NCI-H526 treated with DMSO at 0.1 percent for 48 hours (cell line): ENCODE data around the gene NEU1.
"Not testable (repeated sequence)": the region's sequence is repeated elsewhere in the genome, so short reads cannot be mapped to it uniquely, and the experiment has no call there.

Experiments used
- DNase-seq: peaks from one replicate; lab custom pipeline; 2025; lab: John Stamatoyannopoulos, UW

NEU1 gene

DNA sequence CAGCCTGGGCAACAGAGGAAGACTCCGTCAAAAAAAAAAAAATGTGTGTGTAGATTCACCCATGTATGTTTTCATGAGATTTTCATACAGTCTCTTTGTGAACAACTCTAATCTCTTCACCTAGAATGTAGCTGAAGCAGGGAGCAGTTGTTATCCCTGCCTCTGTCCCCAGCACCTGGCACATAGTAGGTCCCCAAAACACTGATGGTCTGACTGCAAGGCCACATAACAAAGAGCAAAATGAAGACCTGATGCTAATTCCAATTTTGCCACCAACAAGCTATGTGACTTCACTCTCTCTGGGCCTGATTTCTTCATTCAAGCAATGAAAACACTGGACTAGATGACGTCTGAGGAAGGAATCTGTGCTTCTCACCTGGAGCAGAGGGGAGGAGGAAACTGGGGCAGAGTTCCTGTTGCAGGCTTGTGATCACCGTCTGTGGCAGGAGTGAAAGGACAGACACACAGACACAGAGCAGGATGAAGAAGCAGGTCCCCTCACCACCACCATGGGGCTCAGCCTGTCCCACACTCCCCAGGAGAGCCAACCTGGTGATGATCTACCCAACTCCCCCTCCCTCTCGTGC, 11.6 kb upstream of the NEU1 start:
- DNase-seq = no peak

DNA sequence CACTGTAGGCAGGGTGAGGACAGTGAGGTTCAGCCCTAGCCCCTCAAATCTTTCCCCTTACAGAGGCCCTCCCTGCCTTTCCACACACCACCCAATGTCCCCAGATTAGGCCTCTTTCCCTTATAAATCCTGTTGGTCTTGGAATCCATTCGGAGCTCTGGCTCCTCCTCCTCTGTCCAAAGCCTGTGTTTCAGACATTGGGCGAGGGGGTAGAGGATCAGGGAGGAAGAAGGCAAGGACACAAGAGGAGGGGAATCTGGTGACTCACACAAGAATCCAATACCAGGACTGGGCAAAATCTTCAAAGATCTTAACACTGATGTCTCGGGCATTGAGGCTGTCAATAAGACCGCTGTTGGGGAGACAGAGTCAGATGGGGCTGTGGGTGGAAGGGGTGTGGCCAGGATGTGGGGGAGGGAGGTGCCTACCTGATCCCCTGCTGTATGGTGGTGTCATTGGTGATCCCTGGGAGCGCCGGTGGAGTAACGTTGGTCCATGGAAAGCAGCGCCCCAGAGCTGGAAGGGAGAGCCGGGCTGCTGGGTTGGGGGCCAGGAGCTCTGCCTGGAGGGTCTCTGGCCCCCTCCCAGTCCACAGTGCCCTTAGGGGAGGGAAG, 8.5 kb upstream of the NEU1 start:
- DNase-seq = no peak

DNA sequence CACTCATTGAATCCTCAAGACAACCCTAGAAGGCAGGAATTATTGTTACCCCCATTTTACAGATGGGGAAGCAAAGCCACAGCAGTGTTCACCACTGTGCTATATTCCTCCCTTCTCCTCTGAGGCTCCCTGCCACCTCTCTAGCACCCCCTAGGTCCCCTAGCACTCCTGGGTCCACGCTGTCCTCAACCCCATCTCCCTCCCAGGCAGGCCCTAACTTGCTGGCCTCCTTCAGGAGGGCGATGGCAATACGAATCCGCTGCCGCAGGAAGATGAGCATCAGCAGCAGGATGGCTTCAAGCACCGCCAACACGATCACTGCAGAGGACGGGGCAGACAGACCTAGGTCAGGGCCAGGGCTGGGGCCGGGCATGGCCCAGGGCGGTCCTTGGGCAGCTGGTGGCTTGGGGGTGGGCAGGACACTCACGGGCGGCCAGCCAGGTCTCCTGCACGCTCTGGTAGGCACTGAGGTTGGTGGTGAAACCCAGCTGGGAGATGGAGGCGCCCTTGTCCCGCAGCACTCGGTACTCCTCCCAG, 7.8 kb upstream of the NEU1 start:
- no peak for DNase-seq

DNA sequence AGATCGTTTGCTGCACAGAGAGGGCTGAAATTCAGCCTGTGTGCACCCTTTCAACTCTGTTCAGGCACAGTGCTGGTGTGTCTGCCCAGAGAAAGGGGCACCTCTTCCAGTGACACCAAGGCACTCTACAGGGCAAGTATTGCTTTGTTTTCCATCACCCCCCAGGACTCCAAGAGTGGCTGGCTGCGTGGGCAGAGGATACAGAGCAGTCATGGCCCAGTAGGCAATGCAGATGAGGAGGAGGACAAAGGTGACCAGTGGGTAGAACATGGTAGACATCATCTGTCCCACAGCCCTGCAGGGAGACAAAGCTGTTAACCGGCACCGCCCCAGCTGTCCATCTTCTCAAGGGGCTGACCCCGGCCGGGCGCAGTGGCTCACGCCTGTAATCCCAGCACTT, 6.7 kb upstream of the NEU1 start:
- no peak for DNase-seq

DNA sequence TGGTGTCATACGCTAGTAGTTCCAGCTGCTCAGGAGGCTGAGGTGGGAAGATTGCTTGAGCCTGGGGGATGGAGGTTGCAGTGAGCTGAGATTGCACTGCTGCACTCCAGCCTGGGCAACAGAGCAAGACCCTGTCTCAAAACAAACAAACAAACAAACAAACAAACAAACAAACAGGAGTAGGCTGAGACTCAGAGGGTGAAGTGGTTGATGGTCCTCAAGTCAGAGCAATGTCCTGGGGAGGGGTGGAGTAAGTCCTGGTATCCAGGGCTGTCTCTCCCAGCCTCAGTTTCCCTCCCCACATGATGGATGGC, 6.0 kb upstream of the NEU1 start:
- DNase-seq = not testable (repeated sequence)

DNA sequence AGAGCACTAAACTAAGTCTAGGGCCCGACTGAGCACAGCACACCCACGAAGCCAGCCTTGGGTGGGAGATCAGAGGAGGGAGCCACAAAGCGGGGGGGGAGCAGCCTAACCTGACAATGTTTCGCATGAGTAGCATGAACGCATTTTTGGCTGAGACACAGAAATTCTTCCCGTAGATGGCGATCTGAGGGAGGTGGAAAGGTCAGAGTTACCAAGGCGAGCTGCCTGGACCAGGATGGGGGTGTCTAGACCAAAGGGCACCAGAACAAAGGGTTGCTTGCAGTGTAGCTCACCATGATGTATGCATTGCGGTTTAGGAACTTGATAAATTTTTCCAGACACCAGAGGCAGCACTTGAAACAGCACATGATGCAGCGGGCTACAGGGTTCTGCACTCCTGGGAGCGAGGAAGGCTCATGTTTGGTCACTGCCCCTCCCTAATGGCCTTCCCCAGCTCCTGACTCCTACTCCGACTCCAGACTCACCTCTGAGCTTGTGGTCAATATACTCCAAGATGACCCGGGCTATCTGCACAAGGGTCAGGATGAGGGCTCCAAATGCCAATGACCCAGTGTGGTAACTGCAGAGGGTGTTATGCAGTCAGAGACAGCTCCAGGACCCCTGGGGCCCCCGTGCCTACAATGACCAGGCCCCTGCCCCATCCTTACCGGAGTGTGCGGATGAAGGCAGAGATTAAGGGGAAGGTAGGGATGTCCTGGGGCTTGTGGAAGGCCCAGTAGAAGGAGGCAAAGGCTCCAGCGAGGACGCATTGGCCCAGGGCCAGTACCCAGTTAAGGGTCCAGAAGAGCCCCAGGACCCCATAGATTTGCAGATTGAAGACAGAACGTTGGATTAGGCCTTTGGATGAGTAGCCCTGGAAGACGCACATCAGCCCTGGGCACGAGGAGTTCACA, 2.8 kb upstream of the NEU1 start:
- DNase-seq = no peak

DNA sequence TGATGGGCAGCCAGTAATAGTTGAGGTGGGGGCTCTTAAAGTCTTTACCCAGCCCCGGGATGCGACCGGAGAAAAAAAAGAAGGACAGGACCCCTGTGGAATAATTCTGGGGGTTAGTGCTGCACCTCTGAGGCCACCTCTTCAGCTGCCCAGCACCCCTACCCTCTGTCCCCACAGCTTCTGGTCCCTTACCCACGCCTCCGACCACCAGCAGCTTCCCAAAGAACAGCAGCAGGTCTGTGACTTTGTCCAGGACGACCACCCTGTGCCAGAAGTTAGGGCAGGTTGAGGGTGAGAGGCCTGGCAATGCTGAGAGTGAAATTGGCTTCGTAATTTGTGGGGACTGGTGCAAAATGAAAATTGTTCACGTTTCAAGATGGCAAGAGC, 2.2 kb upstream of the NEU1 start:
- no peak for DNase-seq

DNA sequence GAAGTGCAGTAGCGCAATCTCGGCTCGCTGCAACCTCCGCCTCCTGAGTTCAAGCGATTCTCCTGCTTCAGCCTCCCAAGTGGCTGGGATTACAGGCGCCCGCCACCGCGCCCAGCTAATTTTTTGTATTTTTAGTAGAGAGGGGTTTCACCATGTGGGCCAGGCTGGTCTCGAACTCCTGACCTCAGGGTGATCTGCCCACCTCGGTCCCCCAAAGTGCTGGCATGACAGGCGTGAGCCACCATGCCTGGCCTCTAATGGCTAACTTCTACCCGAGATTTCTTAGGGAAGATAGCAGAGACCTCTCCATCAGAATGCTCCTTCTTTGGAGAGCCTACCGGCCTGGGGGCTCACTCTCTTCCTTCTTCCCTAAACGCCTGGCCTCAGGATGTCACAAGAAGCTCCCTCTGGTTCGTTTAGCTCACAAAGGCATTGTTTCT, 1.5 kb upstream of the NEU1 start:
- not testable (repeated sequence) for DNase-seq

DNA sequence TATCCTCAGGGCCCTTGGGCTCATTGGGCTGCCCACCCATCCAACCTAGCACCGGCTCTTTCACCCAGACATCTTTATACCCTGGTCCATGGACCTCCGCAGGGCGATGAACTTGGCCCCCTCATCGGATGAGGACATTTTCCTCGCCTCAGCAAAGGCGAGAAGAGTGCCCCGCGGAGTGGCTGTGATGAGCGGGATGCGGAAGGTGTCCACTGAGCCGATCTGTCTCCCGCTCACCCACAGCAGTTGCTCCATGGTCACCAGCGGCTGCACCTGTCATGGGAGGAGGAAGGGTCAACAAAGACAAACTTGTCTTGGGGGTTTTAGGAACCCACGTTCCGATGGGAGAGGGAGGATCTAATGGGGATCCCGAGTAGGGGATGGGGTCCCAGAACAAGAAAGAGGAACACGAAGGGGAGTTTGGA, 690 bp downstream of the NEU1 start:
- DNase-seq = no peak

DNA sequence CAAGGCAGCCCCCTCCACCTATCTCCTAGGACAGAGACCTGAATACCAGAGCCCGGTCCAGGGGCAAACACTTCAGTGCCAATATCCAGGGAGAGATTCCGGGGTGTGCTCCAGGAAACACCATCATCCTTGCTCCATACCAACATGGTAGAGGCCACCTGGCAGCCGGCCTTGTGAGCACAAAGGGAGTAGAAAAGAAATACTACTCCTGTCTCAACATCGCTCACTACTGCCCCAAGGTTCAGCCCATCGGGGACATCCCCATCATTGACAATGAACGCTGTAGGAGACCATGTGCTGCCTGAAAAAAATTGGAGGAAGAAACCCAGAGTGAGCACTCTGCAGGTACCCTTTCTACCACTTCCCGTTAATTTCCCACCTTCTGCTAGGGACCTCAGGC, 1.5 kb downstream of the NEU1 start:
- DNase-seq = no peak

DNA sequence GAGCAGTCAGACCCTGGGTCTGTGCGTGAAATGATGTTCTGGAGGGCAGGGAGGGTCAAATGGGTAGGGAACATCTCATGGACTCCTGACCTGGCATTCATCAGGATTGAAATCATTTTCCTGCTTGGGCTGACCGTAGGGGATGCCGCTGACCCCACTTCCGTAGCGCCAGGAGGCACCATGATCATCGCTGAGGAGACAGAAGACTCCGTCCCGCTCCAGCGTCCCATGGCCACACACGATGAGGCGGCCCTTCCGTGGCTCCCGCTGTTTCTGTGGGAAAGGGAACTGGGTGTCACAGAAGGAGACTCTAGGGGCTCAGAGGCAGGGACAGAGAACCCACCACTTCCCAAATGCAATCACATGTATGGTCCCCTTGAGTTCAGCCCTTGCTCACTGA, 2.3 kb downstream of the NEU1 start:
- DNase-seq = no peak

DNA sequence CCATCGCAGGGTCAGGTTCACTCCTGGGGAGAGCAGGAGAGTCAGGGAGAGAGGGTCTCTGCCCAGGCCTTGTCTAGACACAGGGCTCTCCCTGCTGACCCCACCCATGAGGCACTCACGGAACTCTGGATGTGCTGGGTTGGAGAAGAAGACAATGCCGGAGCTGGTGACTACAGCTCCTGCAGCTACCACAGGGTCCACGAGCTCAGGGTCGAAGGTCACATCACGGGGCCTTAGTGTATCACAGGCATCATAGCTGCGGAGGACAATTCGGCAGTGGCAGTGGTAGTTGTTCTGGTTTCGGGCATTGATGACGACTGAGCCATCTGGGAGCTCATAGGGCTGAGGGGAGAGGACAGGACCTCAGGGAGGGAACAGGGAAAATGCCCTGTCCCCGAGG, 2.7 kb downstream of the NEU1 start:
- DNase-seq = no peak

DNA sequence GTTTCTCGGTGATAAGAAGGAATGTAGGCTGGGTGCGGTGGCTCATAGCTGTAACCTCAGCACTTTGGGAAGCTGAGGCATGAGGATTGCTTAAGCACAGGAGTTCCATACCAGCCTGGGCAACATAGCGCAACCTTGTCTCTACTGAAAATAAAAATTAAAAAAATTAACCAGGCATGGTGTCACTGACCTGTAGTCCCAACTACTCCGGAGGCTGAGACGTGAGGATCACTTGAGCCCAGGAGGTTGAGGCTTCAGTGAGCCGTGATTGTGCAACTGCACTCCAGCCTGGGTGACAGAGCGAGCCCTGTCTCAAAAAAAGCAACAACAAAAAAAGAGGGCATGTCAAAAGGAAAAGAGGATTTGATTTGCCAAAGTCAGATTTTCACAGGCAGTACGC, 3.9 kb downstream of the NEU1 start:
- DNase-seq = no peak

DNA sequence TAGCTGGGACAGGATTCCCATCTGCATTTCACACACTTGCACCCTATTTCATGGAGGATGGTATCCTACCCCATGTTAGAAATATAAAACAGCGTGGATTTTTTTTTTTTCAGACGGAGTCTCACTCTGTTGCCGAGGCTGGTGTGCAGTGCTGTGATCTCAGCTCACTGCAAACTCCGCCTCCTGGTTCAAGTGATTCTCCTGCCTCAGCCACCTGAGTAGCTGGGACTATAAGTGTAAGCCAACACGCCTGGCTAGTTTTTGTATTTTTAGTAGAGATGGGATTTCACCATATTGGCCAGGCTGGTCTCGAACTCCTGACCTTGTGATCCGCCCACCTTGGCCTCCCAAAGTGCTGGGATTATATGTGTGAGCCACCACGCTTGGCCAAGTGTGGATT, 4.8 kb downstream of the NEU1 start:
- not testable (repeated sequence) for DNase-seq

DNA sequence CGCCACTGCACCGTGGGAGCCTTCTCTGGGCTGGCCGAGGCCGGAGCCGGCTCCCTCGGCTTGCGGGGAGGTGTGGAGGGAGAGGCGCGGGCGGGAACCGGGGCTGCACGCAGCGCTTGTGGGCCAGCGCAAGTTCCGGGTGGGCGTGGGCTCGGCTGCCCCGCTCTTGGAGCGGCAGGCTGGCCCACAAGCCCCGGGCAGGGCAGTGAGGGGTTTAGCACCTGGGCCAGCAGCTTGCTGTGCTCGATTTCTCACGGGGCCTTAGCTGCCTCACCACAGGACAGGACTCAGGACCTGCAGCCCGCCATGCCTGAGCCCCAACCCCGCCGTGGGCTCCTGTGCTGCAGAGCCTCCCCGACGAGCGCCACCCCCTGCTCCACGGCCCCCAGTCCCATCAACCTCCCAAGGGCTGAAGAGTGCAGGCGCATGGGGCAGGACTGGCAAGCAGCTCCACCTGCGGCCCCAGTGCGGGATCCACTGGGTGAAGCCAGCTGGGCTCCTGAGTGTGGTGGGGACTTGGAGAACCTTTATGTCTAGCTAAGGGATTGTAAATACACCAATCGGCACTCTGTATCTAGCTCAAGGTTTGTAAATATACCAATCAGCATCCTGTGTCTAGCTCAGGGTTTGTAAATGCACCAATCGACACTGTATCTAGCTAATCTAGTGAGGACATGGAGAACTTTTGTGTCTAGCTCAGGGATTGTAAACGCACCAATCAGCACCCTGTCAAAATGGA, 10.5 kb downstream of the NEU1 start:
- DNase-seq = not testable (repeated sequence)

DNA sequence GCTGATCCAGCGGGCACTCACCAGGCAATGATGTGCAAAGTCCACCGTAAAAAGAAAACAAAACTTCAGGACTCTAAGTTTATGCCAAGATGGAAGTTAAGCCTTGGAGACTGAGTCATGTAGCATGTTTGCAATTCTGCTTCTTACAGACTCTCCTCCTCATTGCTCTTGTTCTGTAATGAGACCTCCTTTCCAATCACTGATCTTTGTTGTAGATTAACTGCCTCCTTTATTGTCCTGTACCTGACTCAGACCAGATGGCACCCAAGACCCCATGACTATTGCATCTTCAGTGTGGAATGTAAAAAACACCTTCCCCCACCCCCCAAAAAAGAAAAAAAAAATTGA, 11.2 kb downstream of the NEU1 start:
- DNase-seq = no peak

DNA sequence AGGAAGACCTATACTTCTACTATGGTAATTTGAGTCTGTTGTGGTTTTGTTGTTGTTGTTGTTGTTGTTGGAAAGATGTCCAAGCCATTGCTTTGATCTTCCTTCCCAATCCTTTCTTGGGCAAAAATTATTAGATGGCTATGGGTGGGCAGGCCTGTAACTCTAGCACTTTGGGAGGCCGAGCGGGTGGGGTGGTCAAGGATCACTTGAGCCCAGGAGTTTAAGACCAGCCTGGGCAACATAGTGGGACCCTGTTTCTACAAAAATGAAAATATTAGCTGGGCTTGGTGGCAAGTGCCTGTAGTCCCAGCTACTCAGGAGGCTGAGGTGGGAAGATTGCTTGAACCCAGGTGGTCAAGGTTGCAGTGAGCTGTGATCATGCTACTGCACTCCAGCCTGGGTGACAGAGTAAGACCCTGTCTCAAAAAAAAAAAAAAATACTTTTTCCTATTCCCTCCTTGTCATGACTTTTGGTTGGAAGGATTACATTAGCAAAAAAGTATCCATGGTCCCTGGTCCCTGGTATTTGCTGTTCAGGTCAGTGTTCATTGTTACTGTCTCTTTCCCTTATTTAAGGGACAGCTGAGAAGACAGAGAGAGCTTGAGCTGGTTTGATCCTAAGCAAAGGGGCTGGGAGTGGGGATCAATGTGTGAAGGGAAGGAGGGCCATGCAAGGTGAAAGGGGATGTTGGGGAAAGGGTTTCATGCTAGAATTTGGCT, 11.7 kb downstream of the NEU1 start:
- DNase-seq = no peak

DNA sequence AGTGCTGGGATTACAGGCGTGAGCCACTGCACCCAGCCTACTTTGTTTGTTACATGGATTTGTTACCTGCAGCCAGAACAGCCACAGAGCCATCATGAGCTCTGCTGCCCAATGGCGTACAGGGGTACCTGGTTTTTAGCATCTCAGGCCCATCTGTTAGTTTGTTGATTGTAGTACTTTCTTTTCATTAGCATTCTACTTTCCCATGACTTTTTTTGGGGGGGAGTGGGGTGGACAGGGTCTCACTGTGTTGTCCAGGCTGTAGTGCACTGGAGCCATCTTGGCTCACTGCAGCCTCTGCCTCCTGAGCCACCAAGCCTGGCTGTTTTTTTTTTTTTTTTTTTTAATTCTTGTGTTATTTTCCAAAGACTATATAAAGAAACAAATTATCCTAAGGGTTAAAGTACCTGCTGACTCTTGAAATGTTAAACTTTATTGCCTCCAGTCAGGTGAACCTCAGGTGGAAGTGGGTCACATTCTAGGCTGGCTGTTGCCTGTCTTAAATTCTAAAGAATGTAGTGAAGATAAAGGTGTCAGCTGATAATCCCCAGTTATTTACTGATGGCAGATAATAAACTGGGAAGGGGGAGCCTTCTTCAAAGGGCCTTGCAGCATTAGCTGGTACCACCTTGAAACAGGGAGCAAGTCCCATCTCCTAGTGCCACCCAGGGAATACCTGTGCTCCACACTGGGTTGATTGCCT, 15.2 kb downstream of the NEU1 start:
- no peak for DNase-seq

DNA sequence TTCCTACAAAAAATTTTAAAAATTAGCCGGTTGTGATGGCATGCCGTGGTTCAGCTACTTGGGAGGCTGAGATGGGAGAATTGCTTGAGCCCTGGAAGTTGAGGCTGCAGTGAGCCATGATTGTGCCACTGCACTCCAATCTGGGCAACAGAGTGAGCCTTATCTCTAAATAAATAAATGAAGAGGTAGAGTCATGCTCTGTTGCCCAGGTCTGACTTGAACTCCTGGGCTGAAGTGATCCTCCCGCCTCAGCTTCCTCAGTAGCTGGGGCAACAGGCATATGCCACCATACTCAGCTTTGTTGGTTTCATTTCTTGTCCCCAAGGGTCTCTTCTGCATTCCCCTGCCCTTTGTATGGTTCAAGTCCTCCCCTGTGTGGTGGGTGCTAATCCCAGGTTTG, 18.1 kb downstream of the NEU1 start:
- no peak for DNase-seq

DNA sequence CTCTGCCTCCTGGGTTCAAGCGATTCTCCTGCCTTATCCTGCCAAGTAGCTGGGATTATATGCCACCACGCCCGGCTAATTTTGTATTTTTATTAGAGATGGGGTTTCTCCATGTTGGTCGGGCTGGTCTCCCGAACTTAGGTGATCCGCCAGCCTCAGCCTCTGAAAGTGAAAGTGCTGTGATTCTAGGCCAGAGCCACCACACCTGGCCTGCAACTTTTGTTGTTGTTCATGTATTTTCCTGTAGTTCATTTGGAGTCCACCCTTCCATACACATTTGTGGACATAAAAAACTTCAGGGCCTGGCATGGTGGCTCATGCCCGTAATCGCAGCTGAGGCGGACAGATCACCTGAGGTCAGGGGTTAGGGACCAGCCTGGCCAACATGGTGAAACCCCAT, 20.6 kb downstream of the NEU1 start:
- DNase-seq = no peak

DNA sequence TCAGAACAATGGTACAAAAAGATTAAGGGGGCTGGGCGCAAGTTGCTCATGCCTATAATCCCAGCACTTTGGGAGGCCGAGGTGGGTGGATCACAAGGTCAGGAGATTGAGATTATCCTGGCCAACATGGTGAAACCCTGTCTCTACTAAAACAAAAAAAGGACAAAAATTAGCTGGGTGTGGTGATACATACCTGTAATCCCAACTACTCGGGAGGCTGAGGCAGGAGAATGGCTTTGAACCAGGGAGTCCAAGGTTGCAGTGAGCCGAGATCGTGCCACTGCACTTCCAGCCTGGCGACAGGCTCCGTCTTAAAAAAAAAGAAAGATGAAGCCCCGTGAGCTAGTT, 22.9 kb downstream of the NEU1 start:
- DNase-seq = not testable (repeated sequence)
